Jurkat, Clone E6-1 (cell line): ENCODE measurements around the gene CCR8.
"Not testable (repeated sequence)": the region's sequence is repeated elsewhere in the genome, so short reads cannot be mapped to it uniquely, and the experiment has no call there.

Experiments
- DNase-seq: peaks from one replicate; pipeline ENCODE4 v3.0.0-alpha.2; 2011; ENCODE audit warnings: low read depth, low spot score
- H3K4me3 ChIP-seq: 2 replicates; pipeline ENCODE4 v1.5.1; 2011; ENCODE audit warnings: mild to moderate bottlenecking, low read length, control low read depth, moderate library complexity

CCR8 gene

DNA sequence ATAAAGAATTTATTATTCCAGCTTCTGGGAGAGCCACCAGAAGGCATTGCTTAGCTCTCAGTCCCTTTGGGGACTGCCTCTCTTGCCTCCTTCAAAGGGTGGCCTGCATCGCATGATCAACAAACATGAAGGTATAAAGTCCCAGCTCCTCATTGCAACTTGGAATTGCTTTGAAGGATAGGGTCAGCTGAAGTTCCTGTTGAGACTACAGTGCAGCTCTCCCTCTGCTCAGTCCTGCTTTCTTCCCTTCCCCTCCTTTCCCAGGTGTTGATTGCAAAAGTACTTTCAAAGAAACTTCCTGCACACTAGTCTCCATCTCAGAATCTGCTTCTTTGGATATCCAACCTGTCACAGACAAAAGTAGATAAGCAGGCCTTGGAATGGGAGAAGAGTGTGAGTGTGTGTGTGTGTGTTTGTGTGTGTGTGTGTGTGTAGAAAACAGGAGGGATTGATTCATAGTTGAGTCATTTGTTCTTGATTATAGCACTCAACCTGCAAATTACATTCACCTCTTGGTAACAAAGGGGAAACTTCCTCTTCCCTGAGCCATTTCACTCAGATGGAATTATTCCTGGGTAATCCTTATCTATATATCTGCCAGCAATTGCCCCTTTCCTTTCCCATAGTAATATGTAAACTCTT, 13.7 kb downstream of the CCR8 start:
- no peak for DNase-seq
- no peak overlapping the region for H3K4me3 ChIP-seq

DNA sequence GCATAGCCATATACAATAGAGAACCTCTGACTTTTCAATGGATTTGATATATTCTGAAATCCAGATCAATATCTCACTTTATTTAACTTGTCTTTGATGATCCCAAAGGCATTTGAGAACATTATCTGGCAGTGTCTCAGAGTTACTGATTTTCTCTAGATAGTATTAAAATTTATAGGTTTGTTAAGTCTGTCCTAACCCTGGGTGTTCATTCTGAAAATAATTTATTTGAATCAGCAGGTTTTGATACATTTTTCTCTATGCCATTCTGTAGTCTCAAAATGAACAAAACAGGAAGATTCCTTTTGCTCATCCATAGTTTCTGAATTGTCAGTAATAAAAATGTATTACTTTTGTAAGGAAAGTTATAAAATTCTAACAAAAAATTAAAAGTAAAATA, 14.3 kb downstream of the CCR8 start:
- DNase-seq: no peak
- H3K4me3 ChIP-seq: no peak overlapping the region

DNA sequence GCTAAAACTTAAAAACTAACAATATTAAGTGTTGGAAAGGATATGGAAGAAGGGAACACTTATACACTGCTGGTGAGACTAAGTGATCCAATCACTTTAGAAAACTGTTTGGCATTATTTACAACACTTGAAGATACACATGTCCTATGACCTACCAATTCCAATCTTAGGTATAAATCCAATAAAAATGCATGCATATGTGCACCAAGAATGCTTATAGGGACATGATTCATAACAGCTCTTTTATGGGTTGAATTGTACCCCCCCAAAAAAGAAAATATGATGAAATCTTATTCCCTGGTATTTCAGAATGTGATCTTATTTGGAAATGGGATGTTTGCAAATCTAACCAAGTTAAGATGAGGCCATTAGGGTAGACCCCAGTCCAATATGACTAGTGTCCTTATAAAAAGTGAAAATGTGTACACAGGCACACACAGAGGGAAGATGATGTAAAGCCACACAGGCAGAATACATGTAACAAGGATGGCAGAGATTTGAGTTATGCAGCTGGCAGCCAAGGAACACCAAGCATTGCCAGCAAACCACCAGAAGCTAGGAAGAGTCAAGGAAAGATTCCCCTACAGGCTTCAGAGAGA, 15.3 kb downstream of the CCR8 start:
- DNase-seq: no peak
- no peak overlapping the region for H3K4me3 ChIP-seq

DNA sequence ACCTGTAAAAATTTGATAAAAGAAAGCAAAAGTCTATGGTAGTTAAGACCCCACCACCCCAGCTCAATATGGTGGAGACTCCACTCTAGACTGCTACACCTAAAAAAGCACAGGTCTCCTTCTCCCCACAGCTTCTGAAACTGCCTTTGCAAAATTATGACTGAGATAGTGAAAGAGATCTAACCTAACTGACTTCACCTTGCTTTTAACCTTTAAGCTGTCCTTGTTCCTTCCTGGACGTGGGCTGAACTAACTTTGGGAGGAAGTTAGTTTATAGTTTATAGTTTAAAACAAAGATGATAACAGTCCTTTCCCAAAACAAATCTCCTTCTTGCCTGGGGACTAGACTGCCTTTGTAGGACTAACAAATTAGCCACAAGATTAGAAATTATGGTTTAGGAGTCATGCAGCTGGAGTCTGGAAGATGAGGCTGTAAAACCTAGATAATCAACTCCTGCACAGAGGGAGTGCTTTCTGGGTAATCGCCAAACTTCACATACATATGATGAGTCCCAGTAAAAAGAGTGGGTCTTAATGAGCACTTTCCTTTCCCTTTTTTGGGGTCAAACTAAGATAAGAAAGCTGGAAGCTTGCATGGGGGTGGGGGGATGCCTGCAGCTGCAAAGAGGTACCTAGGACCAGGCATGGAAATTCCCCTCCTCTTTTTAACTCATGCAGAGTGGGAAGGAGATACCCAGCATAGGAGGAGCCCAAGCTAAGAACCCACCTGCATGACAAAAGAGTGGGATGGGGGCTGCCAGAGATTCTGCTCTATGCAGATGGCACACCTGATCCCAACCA, 17.5 kb downstream of the CCR8 start:
- DNase-seq: peak; percentile 78
- no peak overlapping the region for H3K4me3 ChIP-seq

GRCh38 chr3:39347586-39347876, 18.0 kb downstream of the CCR8 start:
- DNase-seq: no peak
- H3K4me3 ChIP-seq: no peak overlapping the region

DNA sequence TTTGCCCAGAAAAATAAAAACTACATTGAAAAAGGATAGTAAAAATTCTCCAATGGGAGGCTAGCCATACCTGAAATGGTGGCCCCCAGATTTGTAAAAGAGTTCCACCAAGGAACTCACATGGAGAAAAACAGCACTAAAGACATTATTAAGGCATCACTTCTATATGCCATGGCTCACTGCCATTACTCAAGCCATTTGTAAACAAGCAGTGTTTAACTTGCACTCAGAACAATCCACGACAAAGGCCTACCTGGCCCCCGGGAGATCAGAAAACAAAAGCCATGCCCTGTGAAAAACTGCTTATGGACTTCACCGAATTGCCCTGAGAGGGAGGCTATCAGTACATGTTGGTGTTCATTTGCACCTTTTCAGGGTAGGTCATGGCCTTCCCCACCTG, 19.6 kb downstream of the CCR8 start:
- DNase-seq: no peak
- H3K4me3 ChIP-seq: no peak overlapping the region

- DNase-seq: peak; percentile 99
- peak overlapping the region; percentile 11; the same call in 1 of the 2 replicates for H3K4me3 ChIP-seq
Observed at GRCh38 chr3:39350714-39351113, 21.2 kb downstream of the CCR8 start.

GRCh38 chr3:39351134-39351533, 21.6 kb downstream of the CCR8 start:
- H3K4me3 ChIP-seq, DNase-seq: not testable (repeated sequence)

DNA sequence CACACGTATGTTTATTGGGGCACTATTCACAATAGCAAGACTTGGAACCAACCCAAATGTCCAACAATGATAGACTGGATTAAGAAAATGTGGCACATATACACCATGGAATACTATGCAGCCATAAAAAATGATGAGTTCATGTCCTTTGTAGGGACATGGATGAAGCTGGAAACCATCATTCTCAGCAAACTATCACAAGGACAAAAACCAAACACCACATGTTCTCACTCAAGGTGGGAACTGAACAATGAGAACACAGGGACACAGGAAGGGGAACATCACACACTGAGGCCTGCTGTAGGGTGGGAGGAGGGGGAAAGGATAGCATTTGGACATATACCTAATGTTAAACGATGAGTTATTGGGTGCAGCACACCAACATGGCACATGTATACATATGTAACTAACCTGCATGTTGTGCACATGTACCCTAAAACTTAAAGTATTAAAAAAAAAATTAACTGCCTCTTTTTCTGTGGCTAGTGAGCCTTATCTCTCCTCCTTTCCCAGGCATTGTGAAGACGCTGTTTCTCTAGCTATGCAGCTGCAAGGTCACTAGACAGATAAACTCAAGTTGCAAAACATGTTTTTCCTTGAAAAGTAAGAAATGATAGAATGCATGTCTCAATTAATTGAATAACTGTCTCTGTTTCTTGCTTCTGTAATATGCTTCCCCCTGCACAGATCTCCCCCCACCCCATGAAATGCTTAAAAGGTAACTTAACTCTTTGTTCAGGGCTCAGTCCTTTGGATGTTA, 23.8 kb downstream of the CCR8 start:
- not testable (repeated sequence) for H3K4me3 ChIP-seq, DNase-seq

- peak; percentile 92 for DNase-seq
- H3K4me3 ChIP-seq: peak overlapping the region; percentile 9; the same call in 1 of the 2 replicates
Observed at GRCh38 chr3:39358333-39358732, 28.8 kb downstream of the CCR8 start.

- peak; percentile 89 for DNase-seq
- H3K4me3 ChIP-seq: no peak overlapping the region
Observed at GRCh38 chr3:39361252-39361927, 31.9 kb downstream of the CCR8 start.

DNA sequence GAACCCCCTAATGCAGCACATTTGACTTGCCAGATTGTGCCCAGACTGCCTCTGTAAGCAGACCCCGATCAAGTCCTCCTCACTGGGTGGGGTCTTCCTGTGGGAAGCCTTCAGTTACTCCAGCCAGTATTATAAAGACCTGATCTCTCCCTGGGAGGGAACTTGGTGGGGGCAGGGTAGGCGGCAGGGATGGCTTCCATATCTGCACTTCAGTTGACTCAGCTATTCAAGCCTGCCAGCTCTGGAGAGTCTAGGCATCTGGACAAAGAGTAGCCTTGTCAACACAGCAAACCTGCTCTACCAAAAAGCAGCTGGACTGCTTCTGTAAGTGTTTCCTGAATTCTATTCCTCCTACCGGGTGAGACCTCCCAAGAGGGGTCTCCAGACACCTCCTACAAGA, 32.7 kb downstream of the CCR8 start:
- DNase-seq: no peak

DNA sequence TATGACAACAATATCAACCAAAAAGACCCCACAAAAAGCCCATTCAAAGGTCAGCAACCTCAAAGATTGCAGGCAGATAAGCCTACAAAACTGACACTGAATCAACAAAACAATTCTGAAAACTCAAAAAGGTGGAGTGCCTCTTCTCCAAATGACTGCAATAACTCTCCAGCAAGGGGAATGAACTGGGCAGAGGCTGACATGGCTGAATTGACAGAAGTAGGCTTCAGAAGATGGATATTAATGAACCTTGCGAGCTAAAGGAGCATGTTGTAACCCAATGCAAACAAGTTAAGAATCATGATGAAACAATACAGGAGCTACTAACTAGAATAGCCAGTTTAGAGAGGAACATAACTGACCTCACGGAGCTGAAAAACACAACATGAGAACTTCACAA, 33.3 kb downstream of the CCR8 start:
- DNase-seq: no peak
- H3K4me3 ChIP-seq: no peak overlapping the region

More for the DNA sequence above, 32.7 kb downstream of the CCR8 start:
- no peak overlapping the region for H3K4me3 ChIP-seq

GRCh38 chr3:39370450-39370849, 40.9 kb downstream of the CCR8 start:
- not testable (repeated sequence) for H3K4me3 ChIP-seq, DNase-seq

- DNase-seq: no peak
- H3K4me3 ChIP-seq: no peak overlapping the region
Observed at GRCh38 chr3:39372833-39373232, 43.3 kb downstream of the CCR8 start.

GRCh38 chr3:39376959-39377634, 47.6 kb downstream of the CCR8 start:
- DNase-seq: no peak
- no peak overlapping the region for H3K4me3 ChIP-seq

DNA sequence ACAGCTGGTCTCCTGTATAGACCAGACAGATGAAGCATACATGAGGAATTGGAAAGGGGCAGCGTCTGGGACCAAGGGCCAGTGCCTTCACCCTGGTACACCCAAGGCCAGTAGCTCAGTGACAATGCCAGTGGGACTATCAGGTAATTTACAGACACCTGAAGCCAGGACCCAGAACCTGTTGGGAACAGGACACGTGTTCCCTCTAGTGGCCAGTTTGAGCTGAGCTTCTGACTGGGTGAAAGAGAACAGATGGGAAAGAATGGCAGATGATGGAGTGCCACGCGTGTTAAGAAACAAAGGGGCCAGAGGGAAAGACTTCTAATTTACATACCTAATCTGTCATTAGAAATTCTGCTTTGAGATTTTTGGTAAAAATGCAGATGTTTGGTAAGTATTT, 48.6 kb downstream of the CCR8 start:
- H3K4me3 ChIP-seq: no peak overlapping the region
- DNase-seq: peak; percentile 89

DNA sequence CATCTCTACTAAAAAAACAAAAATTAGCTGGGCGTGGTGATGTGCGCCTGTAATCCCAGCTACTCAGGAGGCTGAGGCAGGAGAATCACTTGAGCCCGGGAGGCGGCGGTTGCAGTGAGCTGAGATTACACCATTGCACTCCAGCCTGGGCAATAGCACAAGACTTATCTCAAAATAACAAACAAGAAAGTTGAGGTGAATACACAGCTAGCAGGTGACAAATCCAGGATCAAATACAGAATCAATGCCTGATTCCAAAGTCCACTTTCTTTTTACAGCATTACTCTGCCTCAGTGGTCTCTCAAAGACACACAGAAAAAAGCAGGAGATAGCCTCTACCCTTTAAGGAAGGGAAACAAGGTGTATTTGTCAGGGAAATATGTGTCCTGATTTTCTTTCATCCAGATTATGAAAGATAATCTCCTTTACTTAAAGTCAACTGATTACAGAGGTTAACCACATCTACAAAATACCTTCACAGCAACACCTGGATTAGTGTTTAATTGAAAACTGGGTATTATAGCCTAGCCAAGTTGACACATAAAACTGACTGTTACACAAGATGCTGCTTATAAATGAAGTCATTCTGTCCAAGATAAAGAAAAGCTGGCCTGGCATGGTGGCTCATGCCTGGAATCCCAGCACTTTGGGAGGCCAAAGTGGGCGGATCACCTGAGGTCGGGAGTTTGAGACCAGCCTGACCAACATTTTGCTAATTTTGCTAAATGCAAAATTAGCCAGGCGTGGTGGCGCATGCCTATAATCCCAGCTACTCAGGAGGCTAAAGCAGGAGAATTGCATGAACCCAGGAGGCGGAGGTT, 49.7 kb downstream of the CCR8 start:
- DNase-seq: no peak
- no peak overlapping the region for H3K4me3 ChIP-seq
